Neural progenitor cell (in vitro differentiated cells): ENCODE measurements around the gene PSMB5.
A peak's percentile ranks its signal among the peaks of the same experiment; 100 is the strongest.

ENCODE experiments used
- CTCF ChIP-seq: fragments of 200-600 bp; sonication (generic); IDR thresholded peaks from 2 replicates; pipeline ENCODE4 v1.5.1; 2017; ENCODE audit warnings: antibody characterized with exemption, mild to moderate bottlenecking
- EZH2phosphoT487 ChIP-seq: fragments of 200-600 bp; sonication (generic); IDR thresholded peaks from 2 replicates; pipeline ENCODE4 v1.6.1; 2017; ENCODE audit warnings: antibody characterized with exemption

- TF ChIP-seq EZH2phosphoT487 (no peak), CTCF (peak; percentile 37)
Measured at GRCh38 chr14:23054000-23054811, 19.5 kb upstream of the PSMB5 start.
